CD4-positive, alpha-beta T cell treated with Interleukin-4 for 1 hour (primary cell): Measurements from ENCODE around the gene DACT2.

Source experiments
- DNase-seq, 2 donors: peaks; one replicate each; pipeline ENCODE4 v3.0.0-alpha.2; 2020 to 2022

The DACT2 gene

DNA sequence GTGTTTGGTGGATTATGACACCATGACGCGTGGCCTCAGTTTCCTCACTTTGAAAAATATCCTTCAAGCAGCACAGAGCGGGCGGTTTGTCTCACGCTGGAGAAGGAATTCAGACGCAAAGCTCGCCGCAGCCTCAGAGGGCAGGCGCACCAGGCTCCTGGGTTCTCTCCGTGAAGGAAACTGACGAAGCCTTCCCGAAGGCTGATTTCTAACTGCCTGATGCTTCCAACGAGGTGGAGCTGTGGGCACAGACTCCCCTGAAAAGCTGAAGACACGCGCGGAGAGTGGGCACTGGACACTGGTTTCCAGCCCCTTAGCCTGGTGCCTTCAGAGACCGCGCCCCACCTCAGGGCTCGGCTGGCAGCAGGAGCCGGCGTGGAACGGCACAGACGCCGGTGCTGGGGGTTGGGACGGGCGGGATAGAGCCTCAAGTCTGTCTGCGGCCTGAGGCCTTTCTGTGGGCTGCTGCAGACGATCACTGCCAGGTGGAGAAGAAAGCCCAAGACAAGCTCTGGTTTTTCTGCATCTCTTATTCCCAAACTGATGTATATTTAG lies 56.1 kb downstream of the DACT2 start:
- DNase-seq, result no peak

DNA sequence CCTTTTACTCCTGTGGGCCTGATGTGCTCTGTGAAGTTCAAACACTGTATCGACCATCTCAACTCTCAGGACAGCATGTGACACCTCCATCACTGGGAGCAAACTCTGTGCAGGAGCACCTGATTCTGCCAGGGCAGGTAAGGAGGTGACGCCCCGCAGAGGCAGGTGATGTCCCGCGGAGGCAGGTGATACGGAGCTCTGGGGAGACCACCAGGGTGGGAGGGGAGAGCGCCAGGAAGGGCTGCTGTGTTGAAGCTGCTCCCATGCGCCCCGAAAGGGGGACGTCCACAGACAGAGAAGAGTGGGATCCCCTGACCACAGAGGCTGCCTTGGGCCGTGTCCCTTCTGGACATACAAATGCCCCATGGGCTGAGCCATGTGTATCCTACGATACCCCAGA lies 58.3 kb downstream of the DACT2 start:
- no peak for DNase-seq

DNA sequence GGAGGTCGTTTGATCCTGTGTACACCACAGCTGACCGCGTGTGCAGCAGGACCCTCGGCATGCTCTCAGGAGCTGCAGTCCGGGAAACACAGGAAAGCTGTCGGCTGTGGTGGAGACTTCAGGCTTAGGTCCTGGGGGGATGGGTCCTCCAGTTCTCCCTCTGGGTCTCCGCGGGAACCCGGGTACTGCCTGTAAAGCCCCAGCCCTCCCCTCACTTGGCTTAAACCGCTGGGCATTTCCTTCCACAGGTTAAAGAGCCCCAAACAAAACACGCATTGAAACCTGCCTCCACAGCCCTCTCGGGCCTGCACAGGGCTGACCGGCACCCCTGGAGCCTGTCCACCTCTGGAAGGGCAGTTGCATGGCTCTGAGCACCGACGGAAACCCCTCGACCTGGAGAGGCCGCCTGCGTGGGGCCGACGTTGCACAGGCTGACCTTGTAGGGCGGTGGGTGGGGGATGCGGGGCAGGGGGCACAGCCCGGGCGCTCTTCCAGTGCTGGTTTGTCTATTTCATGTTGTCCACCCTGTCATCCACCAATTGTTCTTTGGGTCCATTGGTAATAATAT lies 59.1 kb downstream of the DACT2 start:
- DNase-seq, result no peak

DNA sequence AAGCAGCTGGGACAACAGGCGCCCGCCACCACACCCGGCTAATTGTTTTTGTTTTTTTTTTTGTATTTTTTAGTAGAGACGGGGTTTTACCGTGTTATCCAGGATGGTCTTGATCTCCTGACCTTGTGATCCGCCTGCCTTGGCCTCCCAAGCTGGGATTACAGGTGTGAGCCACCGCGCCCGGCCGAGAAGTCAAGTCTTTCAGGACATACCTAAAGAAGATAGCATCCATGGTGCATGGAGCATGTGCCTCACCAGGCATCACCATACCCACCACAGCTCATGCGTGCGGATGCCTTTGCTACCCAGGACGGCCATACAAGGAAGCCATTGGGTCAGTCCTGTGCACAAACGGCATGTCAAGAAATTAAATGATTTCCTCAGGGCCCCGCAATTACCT lies 60.8 kb downstream of the DACT2 start:
- DNase-seq, result no peak

DNA sequence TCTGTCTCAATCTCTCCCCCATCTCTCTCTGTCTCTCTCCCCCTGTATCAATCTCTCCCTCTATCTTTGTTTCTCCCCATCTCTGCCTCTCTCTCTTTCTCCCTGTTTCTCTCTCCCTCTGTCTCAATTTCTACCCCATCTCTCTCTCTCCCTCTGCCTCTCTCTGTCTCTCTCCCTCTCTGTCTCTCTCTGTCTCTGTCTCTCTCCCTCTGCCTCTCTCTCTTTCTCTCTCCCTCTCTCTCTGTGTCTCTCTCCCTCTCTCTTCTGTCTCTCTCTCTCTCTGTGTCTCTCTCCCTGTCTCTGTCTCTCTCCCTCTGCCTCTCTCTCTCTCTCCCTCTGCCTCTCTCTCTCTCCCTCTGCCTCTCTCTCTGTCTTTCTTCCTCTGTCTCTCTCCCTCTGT lies 62.6 kb downstream of the DACT2 start:
- no peak for DNase-seq
